CD14-positive monocyte (primary cell): Measurements from ENCODE around the gene OR8B4. TPM values are rescaled to one million over a fixed set of nuclear protein-coding genes. Genes with fewer than 3 reads are reported as not detected.
"Not testable (repeated sequence)": the region's sequence is repeated elsewhere in the genome, so short reads cannot be mapped to it uniquely, and the experiment has no call there.

Experiments
- DNase-seq, 3 donors: peaks; one replicate each; pipeline ENCODE4 v3.0.0-alpha.2; 2011 to 2022
- H2AFZ ChIP-seq: 2 replicates; pipeline ENCODE4 v1.6.0; 2012; ENCODE audit warnings: mild to moderate bottlenecking, low read depth, low read length, inconsistent platforms; ENCODE audit not compliant: insufficient read depth, poor library complexity, severe bottlenecking
- H3K27ac ChIP-seq, 2 donors: 1 replicate in 1 of 2; 2 replicates in 1 of 2; pipeline ENCODE4 v1.5.1; 2012 to 2013; ENCODE audit warnings: low read length in 2 of 2, control low read depth in 1 of 2, inconsistent platforms in 1 of 2, low read depth in 1 of 2, mild to moderate bottlenecking in 1 of 2
- H3K27me3 ChIP-seq, 2 donors: one replicate each; pipeline versions ENCODE4 v1.6.0 to v1.6.1; 2011 to 2013; ENCODE audit warnings: low read length in 2 of 2; ENCODE audit not compliant: control insufficient read depth in 2 of 2, insufficient read depth in 2 of 2
- H3K36me3 ChIP-seq, 2 donors: replicated peaks in 1 of 2; 1 replicate in 1 of 2; 2 replicates in 1 of 2; pipeline versions ENCODE4 v1.5.1 to v1.6.1; 2012 to 2013; ENCODE audit warnings: low read length in 2 of 2, control low read depth in 1 of 2, inconsistent platforms in 1 of 2, mild to moderate bottlenecking in 1 of 2; ENCODE audit not compliant: insufficient read depth in 2 of 2, control insufficient read depth in 1 of 2
- H3K4me1 ChIP-seq, 2 donors: 1 replicate in 1 of 2; 2 replicates in 1 of 2; pipeline versions ENCODE4 v1.5.1 to v1.6.1; 2012 to 2013; ENCODE audit warnings: low read length in 2 of 2, control low read depth in 1 of 2, inconsistent platforms in 1 of 2, mild to moderate bottlenecking in 1 of 2, moderate library complexity in 1 of 2; ENCODE audit not compliant: insufficient read depth in 2 of 2, control insufficient read depth in 1 of 2
- H3K4me2 ChIP-seq: replicated peaks from 2 replicates; pipeline ENCODE3; 2012; ENCODE audit warnings: low read length, moderate library complexity, mild to moderate bottlenecking; ENCODE audit not compliant: poor library complexity, severe bottlenecking; ENCODE audit errors: extremely low read depth
- H3K4me3 ChIP-seq, 3 experiments: fragments of 200-600 bp in 1 of 3; sonication (generic) in 1 of 3; replicated peaks in 1 of 3; 1 replicate in 2 of 3; 2 replicates in 1 of 3; pipeline ENCODE4 v1.5.1; 2011 to 2013; ENCODE audit warnings: low read length in 3 of 3, mild to moderate bottlenecking in 3 of 3, control low read depth in 2 of 3, low read depth in 2 of 3, inconsistent platforms in 1 of 3, moderate library complexity in 1 of 3
- H3K79me2 ChIP-seq: 2 replicates; pipeline ENCODE4 v1.6.0; 2012; ENCODE audit warnings: mild to moderate bottlenecking, control low read depth, inconsistent platforms, low read length, moderate library complexity; ENCODE audit not compliant: insufficient read depth
- H3K9ac ChIP-seq: 2 replicates; pipeline ENCODE4 v1.6.0; 2017; ENCODE audit warnings: low read length, mild to moderate bottlenecking; ENCODE audit not compliant: insufficient read depth, poor library complexity, severe bottlenecking
- H3K9me3 ChIP-seq, 2 donors: replicated peaks in 1 of 2; 1 replicate in 1 of 2; 2 replicates in 1 of 2; pipeline versions ENCODE4 v1.5.1 to v1.6.1; 2012 to 2013; ENCODE audit warnings: low read length in 2 of 2, control low read depth in 1 of 2; ENCODE audit not compliant: control insufficient read depth in 1 of 2, insufficient read depth in 1 of 2
- H4K20me1 ChIP-seq: 2 replicates; pipeline ENCODE4 v1.6.0; 2012; ENCODE audit warnings: mild to moderate bottlenecking, low read length, control low read depth, moderate library complexity; ENCODE audit not compliant: insufficient read depth
- H3K27ac Mint-ChIP-seq, 7 donors: one replicate each; pipeline ENCODE4 v1.8.0; 2020; ENCODE audit warnings: mild to moderate bottlenecking in 7 of 7, mixed read lengths in 7 of 7, moderate library complexity in 6 of 7, inconsistent platforms in 2 of 7
- H3K27me3 Mint-ChIP-seq, 3 donors: one replicate each; pipeline ENCODE4 v1.8.0; 2021 to 2022; ENCODE audit warnings: low read depth in 3 of 3, mild to moderate bottlenecking in 3 of 3, mixed read lengths in 3 of 3, moderate library complexity in 3 of 3, inconsistent platforms in 1 of 3
- H3K36me3 Mint-ChIP-seq, 2 donors: one replicate each; pipeline ENCODE4 v1.8.0; 2020; ENCODE audit warnings: mixed read lengths in 2 of 2, inconsistent platforms in 1 of 2, mild to moderate bottlenecking in 1 of 2
- H3K4me1 Mint-ChIP-seq: one replicate; pipeline ENCODE4 v1.8.0; 2020; ENCODE audit warnings: mild to moderate bottlenecking, mixed read lengths
- H3K4me3 Mint-ChIP-seq, 2 donors: one replicate each; pipeline ENCODE4 v1.8.0; 2020; ENCODE audit warnings: mild to moderate bottlenecking in 2 of 2, mixed read lengths in 2 of 2, moderate library complexity in 1 of 2
- H3K9me3 Mint-ChIP-seq, 7 donors: one replicate each; pipeline ENCODE4 v1.8.0; 2020 to 2022; ENCODE audit warnings: mixed read lengths in 7 of 7, mild to moderate bottlenecking in 6 of 7, moderate library complexity in 6 of 7, inconsistent platforms in 2 of 7
- WGBS: methylation state at CpG from one replicate; pipeline ENCODE4 v1.1.5; 2013; ENCODE audit warnings: missing lambda C conversion rate; ENCODE audit not compliant: insufficient coverage; 5-methylcytosine and 5-hydroxymethylcytosine counted together
- intact Hi-C, 2 donors: fragments of 100-400 bp; cut with micrococcal nuclease; formaldehyde crosslinking; loops; one replicate each; pipeline versions ENCODE4 v1.15.0 to v1.15.1; 2023
- polyA plus RNA-seq, 3 donors: library from polyadenylated mRNA; depleted of rRNA in 1 of 3; unstranded in 2 of 3; stranded (reverse) in 1 of 3; fragments of 300-500 nt in 2 of 3; fragments of >200 nt in 1 of 3; fragmentation: Illumina TruSeq in 2 of 3; gene quantifications; 1 replicate in 2 of 3; 2 replicates in 1 of 3; pipeline ENCODE4 v1.2.3, GENCODE V29; 2012 to 2021
- TF ChIP-seq, protein P1 (sequence below): fragments of 200-600 bp; IDR thresholded peaks from one replicate; pipeline ENCODE4 v1.8.0; 2022; ENCODE audit warnings: antibody characterized with exemption, mild to moderate bottlenecking

OR8B4 gene
- polyA plus RNA-seq, 3 donors, result not detected

GRCh38 chr11:124409906-124410305 is 14.8 kb downstream of the OR8B4 start:
- Histone ChIP-seq H3K27me3 (no peaks in the 10 kb centered on the region), H3K4me1 (no peaks in the 10 kb centered on the region), H3K4me2 (no peak overlapping the region), H3K36me3 (no peaks in the 10 kb centered on the region), H3K9ac (no peak overlapping the region), H3K9me3 (no peaks in the 10 kb centered on the region), H3K4me3 (no peak overlapping the region), H4K20me1 (no peaks in the 10 kb centered on the region), H2AFZ (no peak overlapping the region), H3K27ac (no peak overlapping the region), H3K79me2 (no peaks in the 10 kb centered on the region)
- H3K36me3 Mint-ChIP-seq, result no peaks in the 10 kb centered on the region
- no peak overlapping the region for H3K4me3 Mint-ChIP-seq
- H3K9me3 Mint-ChIP-seq, result no peaks in the 10 kb centered on the region
- DNase-seq, result no peak
- intact Hi-C loops, result loop anchor here in 1 of 2 donors (10.0 kb wide), 2 partner anchors 335 to 435 kb away; no protein-coding TSS in a partner anchor
- WGBS, result 83% methylated on average over 2 of the region's 7 CpGs
- TF ChIP-seq, protein P1, sequence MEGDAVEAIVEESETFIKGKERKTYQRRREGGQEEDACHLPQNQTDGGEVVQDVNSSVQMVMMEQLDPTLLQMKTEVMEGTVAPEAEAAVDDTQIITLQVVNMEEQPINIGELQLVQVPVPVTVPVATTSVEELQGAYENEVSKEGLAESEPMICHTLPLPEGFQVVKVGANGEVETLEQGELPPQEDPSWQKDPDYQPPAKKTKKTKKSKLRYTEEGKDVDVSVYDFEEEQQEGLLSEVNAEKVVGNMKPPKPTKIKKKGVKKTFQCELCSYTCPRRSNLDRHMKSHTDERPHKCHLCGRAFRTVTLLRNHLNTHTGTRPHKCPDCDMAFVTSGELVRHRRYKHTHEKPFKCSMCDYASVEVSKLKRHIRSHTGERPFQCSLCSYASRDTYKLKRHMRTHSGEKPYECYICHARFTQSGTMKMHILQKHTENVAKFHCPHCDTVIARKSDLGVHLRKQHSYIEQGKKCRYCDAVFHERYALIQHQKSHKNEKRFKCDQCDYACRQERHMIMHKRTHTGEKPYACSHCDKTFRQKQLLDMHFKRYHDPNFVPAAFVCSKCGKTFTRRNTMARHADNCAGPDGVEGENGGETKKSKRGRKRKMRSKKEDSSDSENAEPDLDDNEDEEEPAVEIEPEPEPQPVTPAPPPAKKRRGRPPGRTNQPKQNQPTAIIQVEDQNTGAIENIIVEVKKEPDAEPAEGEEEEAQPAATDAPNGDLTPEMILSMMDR, result no peak
- H3K27me3 Mint-ChIP-seq, result peaks cover 5 to 11% (median 10%) of the 10 kb centered on the region in 3 donors
- H3K4me1 Mint-ChIP-seq, result peaks cover 7% of the 10 kb centered on the region
- H3K27ac Mint-ChIP-seq, result peak overlapping the region in 1 of 7 donors; percentile 1

GRCh38 chr11:124405581-124405980 is 19.1 kb downstream of the OR8B4 start:
- H3K27ac ChIP-seq, result no peak overlapping the region
- H2AFZ ChIP-seq, result no peak overlapping the region
- H3K27me3 ChIP-seq, result no peaks in the 10 kb centered on the region
- no peaks in the 10 kb centered on the region for H3K36me3 Mint-ChIP-seq
- 100% methylated on average over 2 of the region's 2 CpGs for WGBS
- no peaks in the 10 kb centered on the region for H3K36me3 ChIP-seq
- intact Hi-C loops, result no loop called here
- H3K4me3 ChIP-seq, result no peak overlapping the region
- H3K9me3 ChIP-seq, result no peaks in the 10 kb centered on the region
- no peak overlapping the region for H3K4me2 ChIP-seq
- H3K4me3 Mint-ChIP-seq, result no peak overlapping the region
- no peaks in the 10 kb centered on the region for H3K4me1 ChIP-seq
- no peak overlapping the region for H3K9ac ChIP-seq
- peaks cover 9% of the 10 kb centered on the region for H3K4me1 Mint-ChIP-seq
- peaks cover 5 to 13% (median 7%) of the 10 kb centered on the region in 3 donors for H3K27me3 Mint-ChIP-seq
- H3K27ac Mint-ChIP-seq, result no peak overlapping the region
- no peaks in the 10 kb centered on the region for H3K9me3 Mint-ChIP-seq
- no peak for DNase-seq
- H4K20me1 ChIP-seq, result no peaks in the 10 kb centered on the region
- TF ChIP-seq, protein P1, result no peak
- H3K79me2 ChIP-seq, result no peaks in the 10 kb centered on the region

DNA sequence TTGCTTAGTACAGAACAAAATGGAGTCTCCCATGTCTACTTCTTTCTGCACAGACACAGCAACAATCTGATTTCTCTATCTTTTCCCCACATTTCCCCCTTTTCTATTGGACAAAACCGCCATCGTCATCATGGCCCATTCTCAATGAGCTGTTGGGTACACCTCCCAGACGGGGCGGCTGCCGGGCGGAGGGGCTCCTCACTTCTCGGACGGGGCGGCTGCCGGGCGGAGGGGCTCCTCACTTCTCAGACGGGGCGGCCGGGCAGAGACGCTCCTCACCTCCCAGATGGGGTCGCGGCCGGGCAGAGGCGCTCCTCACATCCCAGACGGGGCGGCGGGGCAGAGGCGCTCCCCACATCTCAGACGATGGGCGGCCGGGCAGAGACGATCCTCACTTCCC is 21.5 kb downstream of the OR8B4 start:
- H3K4me1 ChIP-seq, H3K36me3 ChIP-seq, H3K9me3 ChIP-seq, H3K4me1 Mint-ChIP-seq, H2AFZ ChIP-seq, DNase-seq, H3K27me3 ChIP-seq, H3K9ac ChIP-seq, H3K79me2 ChIP-seq, H3K36me3 Mint-ChIP-seq, H3K4me2 ChIP-seq, H4K20me1 ChIP-seq, H3K27ac ChIP-seq, H3K9me3 Mint-ChIP-seq, H3K4me3 ChIP-seq, H3K27ac Mint-ChIP-seq, intact Hi-C loops, H3K4me3 Mint-ChIP-seq: not testable (repeated sequence)
- WGBS, result 84% methylated on average over 8 of the region's 27 CpGs
- H3K27me3 Mint-ChIP-seq, result peaks cover 5 to 10% (median 7%) of the 10 kb centered on the region in 3 donors
